ENCODE measurements around the gene SMS.
A peak's percentile ranks its signal among the peaks of the same experiment; 100 is the strongest.

The SMS gene

DNA sequence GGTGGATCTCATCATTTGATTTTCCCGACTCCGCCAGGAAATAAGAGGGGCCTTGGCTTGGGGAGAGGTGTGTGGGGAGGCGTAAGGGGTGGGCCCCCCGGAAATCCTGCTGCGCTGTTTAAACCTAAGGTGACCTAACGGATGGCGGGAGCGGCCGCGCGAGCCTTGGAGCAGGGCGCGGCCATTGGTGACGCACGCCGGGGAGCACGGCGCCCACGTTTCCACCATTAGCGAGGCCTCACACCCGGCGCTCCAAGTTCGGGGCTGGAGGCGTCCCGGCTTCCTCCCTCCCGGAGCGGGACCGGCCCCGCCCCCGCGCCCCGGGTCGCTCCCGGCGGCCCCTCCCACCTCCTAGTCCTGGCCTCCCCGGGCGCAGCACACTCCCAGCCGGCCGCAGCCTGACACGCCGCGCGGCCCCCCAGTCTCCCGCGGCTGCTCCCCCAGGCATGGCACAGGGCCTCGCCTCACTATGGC is at the start of gene SMS:
Gene SMS, plus strand, starts transcription at position 354 of the 474 bp plus-strand sequence. Its CDS starts 116 bp downstream, at position 470.
- no peak for DNase-seq (ENCODE audit: low read depth, low spot score)
- TF ChIP-seq POLR2AphosphoS5 (IDR thresholded peaks at IDR 0.05; ENCODE audit: borderline replicate concordance, low read depth, low read length) (peak; percentile 58), FOXP2 (optimal IDR thresholded peaks at IDR 0.05; ENCODE audit: control extremely low read depth, extremely low read length, insufficient read depth) (no peak)
- peak within 1 kb of the TSS; percentile 68 for H3K9ac ChIP-seq (ENCODE audit: insufficient read length)
- peak within 1 kb of the TSS; percentile 67; the same call in 1 of the 2 replicates for H3K27ac ChIP-seq
- H3K4me3 ChIP-seq: peak within 1 kb of the TSS; percentile 78
- peaks cover 3% of the 10 kb centered on the region; the same call in 1 of the 2 replicates for H3K36me3 ChIP-seq (ENCODE audit: insufficient read depth, low read length)
- no peaks in the 10 kb centered on the region for H3K9me3 ChIP-seq (ENCODE audit: low read depth, low read length)

DNA sequence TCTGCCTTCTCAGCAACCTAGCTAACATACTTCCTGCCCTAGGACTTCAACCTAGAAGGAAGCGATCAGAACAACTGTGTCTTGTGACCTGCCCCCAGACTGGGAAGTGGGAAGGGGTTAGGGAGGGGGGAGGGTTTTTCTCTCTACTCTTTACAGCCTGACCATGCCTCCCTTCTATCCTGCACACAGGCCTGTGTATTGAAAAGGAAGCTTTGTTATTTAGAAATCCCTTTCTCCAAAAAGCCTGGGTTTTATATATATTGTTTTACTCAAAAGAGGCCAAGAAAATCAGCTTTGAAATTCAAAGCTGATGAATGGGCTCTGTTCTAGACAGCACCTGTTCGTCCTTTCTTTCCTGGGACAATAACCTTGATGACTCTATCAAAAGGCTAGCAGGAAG is 35.2 kb upstream of the SMS start:
- Histone ChIP-seq H3K36me3 (ENCODE audit: insufficient read depth, low read length) (no peaks in the 10 kb centered on the region), H3K9ac (ENCODE audit: insufficient read length) (no peak overlapping the region), H3K27ac (no peak overlapping the region), H3K9me3 (ENCODE audit: low read depth, low read length) (no peaks in the 10 kb centered on the region), H3K4me3 (no peak overlapping the region)
- TF ChIP-seq POLR2AphosphoS5 (IDR thresholded peaks at IDR 0.05; ENCODE audit: borderline replicate concordance, low read depth, low read length) (no peak), FOXP2 (optimal IDR thresholded peaks at IDR 0.05; ENCODE audit: control extremely low read depth, extremely low read length, insufficient read depth) (no peak), EZH2 (IDR thresholded peaks at IDR 0.05) (no peak)
- no peak for DNase-seq (ENCODE audit: low read depth, low spot score)

DNA sequence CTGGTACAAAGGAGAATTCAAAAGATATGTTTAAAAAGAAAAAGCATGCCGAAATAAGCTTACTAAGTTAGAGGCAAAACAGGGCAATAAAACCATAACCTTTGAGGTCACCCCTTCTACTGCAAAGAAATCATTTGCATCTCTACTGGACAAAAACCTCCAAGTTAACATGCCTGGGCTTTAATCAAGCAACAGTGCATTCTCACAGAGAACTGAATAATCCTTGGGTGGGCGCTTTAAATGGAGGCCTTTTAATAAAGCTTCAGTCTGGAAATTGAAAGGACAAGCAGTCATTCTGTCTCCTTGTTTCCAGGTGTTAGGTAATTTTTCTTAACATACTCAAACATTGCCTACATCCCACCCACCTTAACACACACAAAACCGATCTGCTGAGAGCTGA is 34.6 kb upstream of the SMS start:
- H3K9ac ChIP-seq (ENCODE audit: insufficient read length): no peak overlapping the region
- no peaks in the 10 kb centered on the region for H3K36me3 ChIP-seq (ENCODE audit: insufficient read depth, low read length)
- TF ChIP-seq EZH2 (IDR thresholded peaks at IDR 0.05) (no peak), POLR2AphosphoS5 (IDR thresholded peaks at IDR 0.05; ENCODE audit: borderline replicate concordance, low read depth, low read length) (no peak), FOXP2 (optimal IDR thresholded peaks at IDR 0.05; ENCODE audit: control extremely low read depth, extremely low read length, insufficient read depth) (no peak)
- no peak for DNase-seq (ENCODE audit: low read depth, low spot score)
- H3K27ac ChIP-seq: no peak overlapping the region
- H3K9me3 ChIP-seq (ENCODE audit: low read depth, low read length): no peaks in the 10 kb centered on the region
- no peak overlapping the region for H3K4me3 ChIP-seq

DNA sequence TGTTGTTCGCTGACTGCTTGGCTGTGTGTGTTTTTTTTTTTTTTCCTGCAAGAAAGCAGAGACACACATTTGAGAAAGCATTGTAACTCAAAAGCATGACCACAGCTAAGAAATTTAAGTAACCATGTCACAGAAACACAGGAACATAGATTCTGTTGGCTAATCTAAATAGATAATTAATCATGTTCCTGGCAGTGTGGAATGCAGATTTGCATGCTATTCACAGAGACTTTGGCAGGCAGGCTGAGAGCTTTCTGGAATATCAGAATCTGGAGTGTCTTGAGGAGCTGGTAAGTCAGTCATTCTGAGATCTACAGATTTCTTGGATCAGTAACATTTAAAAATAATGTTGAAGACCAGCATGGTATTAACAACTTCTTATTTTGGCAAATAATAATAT is 33.2 kb upstream of the SMS start:
- no peak for DNase-seq (ENCODE audit: low read depth, low spot score)
- Histone ChIP-seq H3K27ac (peak overlapping the region; percentile 55; the same call in 1 of the 2 replicates), H3K9me3 (ENCODE audit: low read depth, low read length) (no peaks in the 10 kb centered on the region), H3K36me3 (ENCODE audit: insufficient read depth, low read length) (no peaks in the 10 kb centered on the region), H3K4me3 (0 out of 2 replicates have a peak overlapping the region, but pooled peaks have one; percentile 18), H3K9ac (ENCODE audit: insufficient read length) (no peak overlapping the region)
- TF ChIP-seq EZH2 (IDR thresholded peaks at IDR 0.05): no peak
- TF ChIP-seq FOXP2 (optimal IDR thresholded peaks at IDR 0.05; ENCODE audit: control extremely low read depth, extremely low read length, insufficient read depth): no peak
- no peak for TF ChIP-seq POLR2AphosphoS5 (IDR thresholded peaks at IDR 0.05; ENCODE audit: borderline replicate concordance, low read depth, low read length)

DNA sequence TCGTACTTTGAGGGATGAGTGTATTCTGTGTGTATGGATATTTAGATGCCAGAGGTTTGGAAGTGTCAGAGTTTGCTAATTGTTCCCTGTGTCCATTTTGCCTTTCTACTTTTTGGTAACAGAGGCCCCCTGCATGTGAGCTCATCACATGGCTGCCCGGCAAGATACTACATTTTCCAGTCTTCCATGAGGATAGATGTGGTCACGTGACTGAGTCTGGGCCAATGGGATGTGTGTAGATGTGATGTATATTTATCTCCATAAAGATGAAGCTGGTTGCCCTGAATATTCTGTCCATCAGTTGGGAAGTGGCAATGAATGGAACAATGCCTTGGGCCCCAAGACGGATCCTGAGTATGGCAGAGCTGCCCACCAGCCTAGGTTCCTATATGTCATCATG is 29.0 kb upstream of the SMS start:
- no peaks in the 10 kb centered on the region for H3K9me3 ChIP-seq (ENCODE audit: low read depth, low read length)
- no peak overlapping the region for H3K9ac ChIP-seq (ENCODE audit: insufficient read length)
- no peak overlapping the region for H3K27ac ChIP-seq
- no peaks in the 10 kb centered on the region for H3K36me3 ChIP-seq (ENCODE audit: insufficient read depth, low read length)
- TF ChIP-seq EZH2 (IDR thresholded peaks at IDR 0.05) (no peak), FOXP2 (optimal IDR thresholded peaks at IDR 0.05; ENCODE audit: control extremely low read depth, extremely low read length, insufficient read depth) (no peak), POLR2AphosphoS5 (IDR thresholded peaks at IDR 0.05; ENCODE audit: borderline replicate concordance, low read depth, low read length) (no peak)
- DNase-seq (ENCODE audit: low read depth, low spot score): no peak
- no peak overlapping the region for H3K4me3 ChIP-seq

DNA sequence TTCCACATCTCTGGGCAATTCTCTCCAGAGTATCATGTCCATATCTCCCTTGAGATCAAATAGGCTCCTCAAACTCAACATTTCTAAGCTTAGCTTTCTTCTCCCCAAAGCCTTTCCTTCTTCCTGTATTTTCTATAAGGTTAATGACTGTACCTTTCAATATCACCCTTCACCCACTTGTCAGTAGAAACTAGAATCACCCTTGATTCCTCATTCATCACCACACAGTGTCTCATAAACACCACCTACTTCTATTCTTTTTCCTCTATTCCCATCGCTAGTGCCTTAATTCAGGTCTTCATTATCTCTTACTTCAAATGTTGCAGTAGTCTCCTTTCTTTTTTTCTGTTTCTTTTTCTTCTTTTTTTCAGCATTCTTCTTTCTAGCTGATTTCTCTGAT is 28.3 kb upstream of the SMS start:
- H3K36me3 ChIP-seq (ENCODE audit: insufficient read depth, low read length): no peaks in the 10 kb centered on the region

DNA sequence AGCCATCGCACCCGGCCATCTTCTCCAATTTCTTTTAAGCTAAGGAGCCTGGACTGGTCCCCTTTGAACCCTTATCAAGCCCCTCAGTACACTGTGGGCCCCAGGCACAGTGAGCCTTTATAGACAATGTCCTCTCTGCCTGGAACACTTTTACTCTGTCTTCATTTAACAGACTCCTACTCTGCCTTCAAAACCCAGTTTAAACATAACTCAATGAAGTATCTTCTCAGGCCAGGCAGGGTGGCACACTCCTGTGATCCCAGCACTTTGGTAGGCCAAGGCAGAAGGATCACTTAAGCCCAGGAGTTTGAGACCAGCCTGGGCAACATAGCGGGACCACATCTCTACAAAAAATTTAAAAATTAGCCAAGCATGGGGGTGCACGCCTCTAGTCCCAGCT is 27.5 kb upstream of the SMS start:
- H3K4me3 ChIP-seq: no peak overlapping the region
- TF ChIP-seq EZH2 (IDR thresholded peaks at IDR 0.05): no peak
- no peak for TF ChIP-seq FOXP2 (optimal IDR thresholded peaks at IDR 0.05; ENCODE audit: control extremely low read depth, extremely low read length, insufficient read depth)
- TF ChIP-seq POLR2AphosphoS5 (IDR thresholded peaks at IDR 0.05; ENCODE audit: borderline replicate concordance, low read depth, low read length): no peak
- H3K9me3 ChIP-seq (ENCODE audit: low read depth, low read length): no peaks in the 10 kb centered on the region
- DNase-seq (ENCODE audit: low read depth, low spot score): no peak
- H3K36me3 ChIP-seq (ENCODE audit: insufficient read depth, low read length): no peaks in the 10 kb centered on the region
- H3K9ac ChIP-seq (ENCODE audit: insufficient read length): no peak overlapping the region
- no peak overlapping the region for H3K27ac ChIP-seq

More for the DNA sequence above, 28.3 kb upstream of the SMS start:
- H3K9ac ChIP-seq (ENCODE audit: insufficient read length): no peak overlapping the region
- no peak overlapping the region for H3K27ac ChIP-seq
- no peak for TF ChIP-seq FOXP2 (optimal IDR thresholded peaks at IDR 0.05; ENCODE audit: control extremely low read depth, extremely low read length, insufficient read depth)
- no peak for TF ChIP-seq EZH2 (IDR thresholded peaks at IDR 0.05)
- no peak for TF ChIP-seq POLR2AphosphoS5 (IDR thresholded peaks at IDR 0.05; ENCODE audit: borderline replicate concordance, low read depth, low read length)
- H3K4me3 ChIP-seq: no peak overlapping the region
- no peak for DNase-seq (ENCODE audit: low read depth, low spot score)
- H3K9me3 ChIP-seq (ENCODE audit: low read depth, low read length): no peaks in the 10 kb centered on the region

DNA sequence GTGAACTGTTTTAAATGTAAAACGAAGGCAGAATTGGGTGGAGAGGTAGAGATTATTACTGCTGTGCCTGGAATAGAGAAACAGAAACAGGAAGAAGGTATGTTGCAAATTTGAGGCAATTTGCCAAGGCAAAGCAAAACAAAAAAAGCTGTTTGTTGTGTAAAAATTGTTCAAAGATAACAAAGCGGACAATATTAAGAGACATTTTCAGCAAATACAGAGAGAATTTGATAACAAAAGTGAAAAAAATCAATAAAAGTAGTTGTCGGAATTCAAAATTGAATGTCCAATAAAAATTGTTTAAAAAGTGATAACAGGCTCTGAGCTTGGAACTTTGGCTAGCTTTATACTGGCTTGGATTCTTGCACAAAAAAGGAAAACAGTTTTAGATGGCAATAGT is 14.4 kb upstream of the SMS start:
- no peak for DNase-seq (ENCODE audit: low read depth, low spot score)
- H3K27ac ChIP-seq: peak overlapping the region; percentile 91
- H3K4me3 ChIP-seq: peak overlapping the region; percentile 58
- H3K9ac ChIP-seq (ENCODE audit: insufficient read length): peak overlapping the region; percentile 61
- no peaks in the 10 kb centered on the region for H3K9me3 ChIP-seq (ENCODE audit: low read depth, low read length)
- no peak for TF ChIP-seq POLR2AphosphoS5 (IDR thresholded peaks at IDR 0.05; ENCODE audit: borderline replicate concordance, low read depth, low read length)
- no peak for TF ChIP-seq EZH2 (IDR thresholded peaks at IDR 0.05)
- no peak for TF ChIP-seq FOXP2 (optimal IDR thresholded peaks at IDR 0.05; ENCODE audit: control extremely low read depth, extremely low read length, insufficient read depth)
- H3K36me3 ChIP-seq (ENCODE audit: insufficient read depth, low read length): no peaks in the 10 kb centered on the region

Data from SK-N-MC (cell line).